Stimulated activated CD4-positive, alpha-beta T cell treated with anti-CD3 and anti-CD28 coated beads, Interleukin-12 subunit alpha, Interleukin-12 subunit beta, amount 100 ng/mL, for 24 hours (primary cell): ENCODE results near the gene SPATC1L.
"Not testable (repeated sequence)": the region's sequence is repeated elsewhere in the genome, so short reads cannot be mapped to it uniquely, and the experiment has no call there.

Source experiments
- DNase-seq, 2 experiments: peaks; one replicate each; pipeline ENCODE4 v3.0.0-alpha.2; 2020; ENCODE audit warnings: low read depth in 2 of 2

Gene SPATC1L

GRCh38 chr21:46150491-46151121 lies 33.7 kb downstream of the SPATC1L start:
- no peak for DNase-seq

- no peak for DNase-seq
These were observed 34.2 kb downstream of the SPATC1L start for GRCh38 chr21:46150073-46150472.

GRCh38 chr21:46149205-46149901 lies 34.9 kb downstream of the SPATC1L start:
- no peak for DNase-seq

- no peak for DNase-seq
These were observed 36.2 kb downstream of the SPATC1L start for GRCh38 chr21:46148106-46148505.

GRCh38 chr21:46147429-46147828 lies 36.8 kb downstream of the SPATC1L start:
- peak in 1 of 2 experiments; percentile 33 for DNase-seq

- no peak for DNase-seq
These were observed 37.4 kb downstream of the SPATC1L start for GRCh38 chr21:46146856-46147255.

DNA sequence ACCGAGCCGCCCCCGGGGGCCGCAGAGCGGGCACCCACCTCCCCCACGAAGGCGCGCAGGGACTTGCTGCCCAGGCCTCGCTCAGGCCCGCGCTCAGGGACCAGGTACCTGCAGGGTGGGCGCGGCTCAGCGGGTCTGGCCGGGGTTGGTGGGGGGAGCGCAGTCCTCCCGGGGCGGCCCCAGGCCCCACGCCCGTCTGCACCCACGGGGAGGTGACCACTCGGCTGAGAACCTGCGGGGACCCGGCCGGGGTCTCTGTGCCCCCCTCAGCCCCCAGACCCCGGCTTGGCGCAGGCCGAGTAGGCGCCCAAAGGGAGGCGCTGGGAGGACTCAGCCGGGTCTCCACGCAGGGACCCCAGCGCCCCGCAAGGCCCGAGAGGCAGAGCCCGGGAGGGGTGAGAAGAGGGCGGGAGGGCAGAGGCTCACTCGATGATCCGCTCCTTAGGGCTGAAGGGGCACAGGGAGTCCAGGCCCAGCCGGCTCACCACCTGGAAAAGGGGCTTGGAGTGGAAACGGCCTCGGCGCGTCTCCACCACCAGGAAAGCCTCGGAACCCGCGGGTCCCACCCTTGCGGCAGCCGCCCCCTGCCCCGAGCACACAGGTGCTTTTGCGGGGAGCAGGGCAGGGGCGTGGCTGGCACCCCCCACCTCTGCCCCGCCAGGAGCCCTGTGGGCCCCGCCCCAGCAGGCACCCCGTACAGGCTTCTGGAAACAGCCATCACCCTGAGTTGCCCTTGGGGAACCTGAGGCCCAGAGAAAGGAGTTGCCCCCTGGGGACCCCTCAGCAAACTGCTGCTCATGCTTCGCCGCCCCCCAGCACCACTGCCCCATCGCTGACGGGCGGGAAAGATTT lies 38.2 kb downstream of the SPATC1L start:
- DNase-seq: no peak

DNA sequence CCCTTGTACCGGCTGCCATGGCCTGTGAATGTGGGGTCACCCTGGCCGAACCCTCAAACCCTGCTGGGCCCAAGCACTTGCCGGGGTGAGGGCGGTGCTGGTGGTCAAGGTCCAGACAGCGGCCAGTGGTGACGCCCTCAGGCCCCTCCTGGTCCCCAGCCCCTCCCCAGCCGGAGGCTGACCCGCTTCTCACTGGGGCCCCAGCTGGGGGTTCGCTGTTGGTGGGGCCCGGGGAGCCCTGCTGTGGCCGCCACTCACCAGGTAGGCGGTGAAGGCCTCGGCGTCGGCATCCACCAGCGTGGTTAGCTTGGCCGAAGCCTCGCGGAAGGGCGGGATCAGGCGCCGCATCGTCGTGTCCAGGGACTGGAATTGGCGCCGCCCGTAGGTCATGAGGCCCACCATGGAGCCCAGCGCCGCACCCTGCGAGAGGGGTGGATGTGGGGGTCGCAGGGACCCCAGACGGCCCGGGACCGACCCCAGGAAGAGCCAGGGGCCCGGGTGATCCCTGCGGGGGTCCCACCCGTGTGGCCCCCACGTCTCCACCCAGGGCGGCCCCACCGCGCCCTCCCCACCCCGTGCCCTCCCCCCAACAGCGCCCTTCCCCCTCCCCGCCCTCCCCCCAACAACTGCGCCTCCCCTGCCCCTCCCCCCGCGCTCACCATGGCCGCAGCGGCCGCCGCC lies 39.0 kb downstream of the SPATC1L start:
- no peak for DNase-seq

DNA sequence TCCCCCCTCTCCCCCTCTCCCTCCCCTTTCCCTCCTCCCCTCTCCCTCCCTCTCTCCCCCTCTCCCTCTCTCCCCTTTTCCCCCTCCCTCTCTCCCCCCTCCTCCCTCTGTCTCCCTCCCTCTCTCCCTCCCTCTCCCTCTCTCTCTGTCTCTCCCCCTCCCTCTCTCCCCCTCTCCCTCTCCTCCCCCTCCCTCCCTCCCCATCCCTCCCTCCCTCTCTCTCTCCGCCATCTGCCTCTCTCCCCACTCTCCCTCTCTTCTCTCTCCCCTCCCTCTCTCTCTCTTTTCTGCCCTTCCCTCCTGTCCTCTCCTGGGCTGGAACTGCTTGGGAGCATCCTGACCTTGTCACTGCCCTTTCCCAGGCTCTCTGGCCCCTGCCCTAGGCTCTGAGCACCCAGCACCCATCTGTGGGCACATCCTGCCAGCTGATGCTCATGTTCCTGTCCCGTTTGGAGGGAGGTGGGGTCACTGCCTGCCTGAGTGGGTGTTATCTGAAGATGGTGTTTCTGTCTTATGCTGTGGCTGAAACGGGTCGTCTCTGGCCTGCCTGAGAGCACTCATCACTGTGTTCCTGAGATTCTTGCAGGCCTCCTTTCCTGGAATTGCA lies 39.7 kb downstream of the SPATC1L start:
- no peak for DNase-seq

DNA sequence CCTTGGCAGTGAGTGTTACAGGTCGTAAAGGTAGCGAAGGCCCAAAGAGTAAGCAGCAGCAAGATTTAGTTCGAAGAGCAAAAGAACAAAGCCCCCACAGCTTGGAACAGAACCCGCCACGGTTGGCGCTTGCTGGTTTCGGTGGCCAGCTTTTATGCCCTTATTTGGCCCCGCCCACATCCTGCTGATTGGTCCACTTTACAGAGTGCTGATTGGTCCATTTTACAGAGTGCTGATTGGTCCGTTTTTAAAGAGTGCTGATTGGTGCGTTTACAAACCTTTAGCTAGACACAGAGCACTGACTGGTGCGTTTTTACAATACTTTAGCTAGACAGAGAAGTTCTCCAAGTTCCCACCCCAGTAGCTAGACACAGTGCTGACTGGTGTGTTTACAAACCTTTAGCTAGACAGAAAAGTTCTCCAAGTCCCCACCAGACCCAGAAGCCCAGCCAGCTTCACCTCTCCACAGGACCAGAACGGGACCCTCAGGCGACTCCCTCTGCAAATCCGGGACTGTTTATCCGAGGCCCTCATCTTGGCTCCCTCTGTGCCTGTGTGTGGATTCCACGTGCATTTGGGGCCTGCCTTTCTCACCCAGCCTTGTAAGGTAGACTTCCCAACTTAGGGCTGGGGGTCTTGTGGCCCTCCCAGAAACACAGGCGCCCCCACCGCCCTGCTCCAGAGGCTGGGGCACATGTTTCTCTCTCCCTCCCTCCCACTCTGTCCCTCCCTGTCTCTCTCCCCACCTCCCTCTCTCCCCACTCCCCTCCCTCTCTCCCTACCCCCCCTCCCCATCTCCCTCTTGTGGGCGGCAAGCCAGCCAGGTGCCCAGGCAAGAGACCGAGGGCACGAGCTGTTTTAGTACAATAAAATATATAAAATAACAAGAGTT lies 41.4 kb downstream of the SPATC1L start:
- no peak for DNase-seq

DNA sequence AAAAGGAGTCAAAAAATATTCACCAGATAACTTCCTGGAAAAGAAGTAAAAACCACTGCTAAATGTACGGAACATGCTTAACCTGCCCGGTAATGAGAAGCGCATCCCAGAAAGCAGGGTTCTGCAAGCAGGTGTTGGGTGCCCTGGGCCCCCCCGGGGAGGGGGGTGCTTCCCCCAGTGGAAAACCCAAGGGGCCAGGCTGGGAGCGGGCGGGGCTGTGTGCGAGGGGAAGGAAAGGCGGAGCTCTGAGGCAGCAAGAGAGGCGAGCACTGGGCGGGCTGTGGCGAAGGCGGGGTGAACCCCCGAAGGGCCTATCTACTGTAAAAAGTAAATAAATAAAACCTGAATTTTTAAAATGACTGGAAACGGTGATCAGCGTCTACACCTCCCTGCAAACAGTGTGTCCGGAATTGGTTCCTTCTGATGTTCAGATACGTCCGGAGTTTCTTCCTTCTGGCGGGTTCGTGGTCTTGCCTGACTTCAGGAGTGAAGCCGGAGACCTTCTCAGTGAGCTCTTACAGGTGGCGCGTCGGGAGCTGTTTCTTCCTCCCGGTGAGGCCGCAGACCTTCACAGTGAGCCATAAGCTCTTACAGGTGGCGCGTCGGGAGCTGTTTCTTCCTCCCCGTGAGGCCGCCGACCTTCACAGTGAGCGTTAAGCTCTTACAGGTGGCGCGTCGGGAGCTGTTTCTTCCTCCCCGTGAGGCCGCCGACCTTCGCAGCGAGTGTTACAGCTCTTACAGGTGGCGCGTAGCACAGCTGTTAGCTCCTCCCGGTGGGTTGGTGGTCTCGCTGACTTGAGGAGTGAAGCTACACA lies 42.3 kb downstream of the SPATC1L start:
- no peak for DNase-seq

GRCh38 chr21:46140352-46141003 lies 43.8 kb downstream of the SPATC1L start:
- not testable (repeated sequence) for DNase-seq

- no peak for DNase-seq
These were observed 44.6 kb downstream of the SPATC1L start for GRCh38 chr21:46139686-46140085.

DNA sequence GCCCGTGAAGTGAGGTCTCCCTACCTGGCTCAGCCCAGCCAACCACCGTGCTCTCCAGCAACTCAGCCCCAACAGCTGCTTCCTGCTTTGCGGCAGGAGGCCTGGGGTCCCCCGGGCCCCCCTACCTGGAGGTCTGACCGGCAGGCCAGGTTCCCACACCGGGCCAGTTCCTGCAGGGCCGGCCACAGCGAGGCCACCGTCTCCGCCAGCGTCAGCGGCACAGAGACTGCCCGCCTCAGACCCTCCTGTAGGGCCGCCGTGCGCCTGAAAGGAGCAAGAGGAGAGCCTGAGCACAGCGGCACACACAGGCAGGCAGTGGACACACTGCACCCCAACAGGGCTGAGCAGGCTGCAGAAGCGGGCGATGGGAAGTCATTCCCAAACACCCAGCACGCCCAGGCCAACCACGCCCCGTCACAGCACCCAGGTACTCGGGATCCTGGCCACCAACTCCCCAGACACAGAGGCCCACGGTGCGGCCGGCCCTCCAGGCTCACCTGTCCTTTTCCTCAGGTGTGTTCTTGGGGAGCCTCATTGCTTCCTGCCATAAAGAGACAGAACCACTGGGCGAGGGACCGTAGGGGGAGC lies 45.8 kb downstream of the SPATC1L start:
- no peak for DNase-seq

- DNase-seq: no peak
These were observed 46.4 kb downstream of the SPATC1L start for GRCh38 chr21:46137908-46138307.

GRCh38 chr21:46136739-46137349 lies 47.4 kb downstream of the SPATC1L start:
- DNase-seq: no peak

DNA sequence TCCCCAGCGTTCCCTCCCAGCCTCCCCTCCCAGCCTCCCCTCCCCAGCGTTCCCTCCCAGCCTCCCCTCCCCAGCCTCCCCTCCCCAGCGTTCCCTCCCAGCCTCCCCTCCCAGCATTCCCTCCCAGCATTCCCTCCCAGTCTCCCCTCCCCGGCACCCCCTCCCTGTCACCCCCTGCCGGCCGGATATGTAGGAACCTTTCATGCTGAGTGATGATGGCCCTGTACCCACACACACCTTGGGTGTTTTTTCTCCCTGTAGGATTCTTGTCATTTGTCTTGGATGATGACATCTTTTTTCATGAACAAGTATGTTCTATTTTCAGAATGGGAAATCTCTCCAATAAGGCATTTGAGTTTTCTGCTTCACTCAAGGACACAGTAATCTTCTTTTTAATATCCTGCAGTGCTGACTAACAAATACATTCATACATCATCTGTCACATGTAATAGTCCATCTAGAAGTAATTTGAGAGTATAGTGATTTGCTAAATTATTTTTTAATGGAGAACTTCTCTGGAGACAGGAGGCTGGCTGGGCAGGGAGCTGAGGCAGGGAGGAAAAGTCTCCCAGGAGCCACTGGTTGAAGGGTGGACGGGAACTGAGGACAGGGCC lies 48.4 kb downstream of the SPATC1L start:
- DNase-seq: no peak
